ENCODE results near the gene AIPL1.

The AIPL1 gene

GRCh38 chr17:6461792-6462524 lies 27.0 kb upstream of the AIPL1 start:
- H3K4me1 ChIP-seq, result 0 out of 2 replicates have a peak, but pooled peaks cover 4% of the 10 kb centered on the region
- no peak for DNase-seq (ENCODE audit: low spot score in 2 of 2)
- H3K9me3 ChIP-seq, result no peaks in the 10 kb centered on the region
- H3K27me3 ChIP-seq (ENCODE audit: low read depth), result no peaks in the 10 kb centered on the region
- in situ Hi-C loops (cut with MboI; ENCODE audit: low sequenced_read_pairs), result loop anchor here (25.0 kb wide), 1 partner anchor 1475 kb away; the partner anchor contains the start of genes CAMTA2, INCA1 and KIF1C
- no peak overlapping the region for H3K4me3 ChIP-seq
- H3K36me3 ChIP-seq (replicated peaks), result no peaks in the 10 kb centered on the region

- Histone ChIP-seq H3K9me3 (no peaks in the 10 kb centered on the region), H3K4me3 (no peak overlapping the region), H3K36me3 (replicated peaks) (no peaks in the 10 kb centered on the region), H3K4me1 (0 out of 2 replicates have a peak, but pooled peaks cover 4% of the 10 kb centered on the region), H3K27me3 (ENCODE audit: low read depth) (no peaks in the 10 kb centered on the region)
- DNase-seq (ENCODE audit: low spot score in 2 of 2), result no peak
- in situ Hi-C loops (cut with MboI; ENCODE audit: low sequenced_read_pairs), result loop anchor here (25.0 kb wide), 1 partner anchor 1474 kb away; the partner anchor contains the start of genes CAMTA2, INCA1 and KIF1C
These were observed 26.3 kb upstream of the AIPL1 start for GRCh38 chr17:6461246-6461645.

DNA sequence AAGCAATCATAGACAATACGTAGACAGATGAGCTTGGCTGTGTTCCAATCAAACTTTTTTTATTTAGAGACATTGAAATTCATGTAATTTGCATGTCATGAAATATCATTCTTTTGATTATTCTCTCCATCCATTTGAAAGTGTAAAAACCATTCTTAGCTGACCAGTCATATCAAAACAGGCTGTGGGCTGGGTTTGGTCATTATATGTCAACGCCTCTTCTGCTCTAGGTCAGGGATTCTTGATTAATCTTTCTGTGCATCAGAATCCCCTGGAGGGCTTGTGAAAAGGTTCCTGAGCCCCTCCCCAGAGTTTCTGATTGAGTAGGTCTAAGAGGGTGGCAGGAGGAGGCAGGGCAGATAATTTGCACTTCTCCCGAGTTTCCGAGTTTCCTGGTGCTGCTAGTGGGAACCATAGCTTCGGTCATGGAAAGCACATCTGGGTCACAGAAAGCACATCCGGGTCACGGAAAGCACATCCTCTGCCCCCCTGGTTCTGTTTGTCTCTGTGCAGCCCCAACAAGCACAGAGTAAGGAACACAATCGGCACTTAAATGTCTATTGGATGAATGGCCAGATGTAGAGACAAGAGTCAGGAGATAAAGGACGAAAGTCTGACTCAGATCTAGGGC lies 25.7 kb upstream of the AIPL1 start:
- H3K4me3 ChIP-seq, result no peak overlapping the region
- H3K36me3 ChIP-seq (replicated peaks), result no peaks in the 10 kb centered on the region
- no peaks in the 10 kb centered on the region for H3K9me3 ChIP-seq
- H3K4me1 ChIP-seq, result 0 out of 2 replicates have a peak, but pooled peaks cover 4% of the 10 kb centered on the region
- no peak for DNase-seq (ENCODE audit: low spot score in 2 of 2)
- H3K27me3 ChIP-seq (ENCODE audit: low read depth), result no peaks in the 10 kb centered on the region
- in situ Hi-C loops (cut with MboI; ENCODE audit: low sequenced_read_pairs), result loop anchor here (25.0 kb wide), 1 partner anchor 1473 kb away; the partner anchor contains the start of genes CAMTA2, INCA1 and KIF1C

GRCh38 chr17:6458460-6458950 lies 23.6 kb upstream of the AIPL1 start:
- H3K4me3 ChIP-seq, result no peak overlapping the region
- H3K36me3 ChIP-seq (replicated peaks), result no peaks in the 10 kb centered on the region
- in situ Hi-C loops (cut with MboI; ENCODE audit: low sequenced_read_pairs), result loop anchor here (25.0 kb wide), 1 partner anchor 1471 kb away; the partner anchor contains the start of genes CAMTA2, INCA1 and KIF1C
- 0 out of 2 replicates have a peak, but pooled peaks cover 4% of the 10 kb centered on the region for H3K4me1 ChIP-seq
- no peaks in the 10 kb centered on the region for H3K27me3 ChIP-seq (ENCODE audit: low read depth)
- no peaks in the 10 kb centered on the region for H3K9me3 ChIP-seq
- DNase-seq (ENCODE audit: low spot score in 2 of 2), result no peak

DNA sequence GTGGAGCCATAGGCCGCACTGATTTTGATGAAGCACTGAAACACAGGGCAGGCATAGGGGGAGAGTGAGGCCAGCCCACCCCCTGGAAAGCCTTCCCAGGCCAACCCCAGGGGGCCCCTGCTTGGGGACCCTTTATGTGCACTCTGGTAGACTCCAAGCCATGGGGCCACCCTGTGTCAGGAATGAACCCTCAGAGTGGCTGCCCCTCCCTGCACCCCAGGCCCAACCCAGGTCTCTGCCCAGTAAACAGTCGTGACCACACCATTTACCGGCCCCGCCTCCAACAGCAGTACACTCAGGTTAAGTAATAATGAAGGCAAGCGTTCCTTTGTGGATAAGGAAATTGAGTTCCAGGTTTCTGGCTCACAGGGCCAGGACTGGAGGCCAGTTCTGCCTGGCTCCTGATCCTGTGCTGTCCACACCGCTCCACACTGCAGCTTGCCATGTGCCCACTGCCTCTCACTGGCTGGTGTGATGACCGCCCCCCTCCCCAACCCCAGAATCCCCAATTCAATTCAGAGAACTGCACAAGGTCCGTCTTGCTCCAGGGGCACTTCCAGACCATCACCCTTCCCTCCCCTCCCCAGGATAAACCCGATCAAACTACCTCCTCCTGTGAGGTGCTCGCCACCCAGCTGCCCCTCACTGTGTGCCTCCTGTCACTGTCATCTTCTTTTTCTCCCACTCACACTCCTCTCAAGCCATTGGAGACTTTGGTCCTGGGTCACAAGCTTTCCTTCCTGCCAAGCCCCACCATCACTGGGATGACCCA lies 23.0 kb upstream of the AIPL1 start:
- in situ Hi-C loops (cut with MboI; ENCODE audit: low sequenced_read_pairs), result loop anchor here (25.0 kb wide), 1 partner anchor 1471 kb away; the partner anchor contains the start of genes CAMTA2, INCA1 and KIF1C
- Histone ChIP-seq H3K4me3 (no peak overlapping the region), H3K4me1 (0 out of 2 replicates have a peak, but pooled peaks cover 4% of the 10 kb centered on the region), H3K36me3 (replicated peaks) (no peaks in the 10 kb centered on the region), H3K27me3 (ENCODE audit: low read depth) (no peaks in the 10 kb centered on the region), H3K9me3 (no peaks in the 10 kb centered on the region)
- no peak for DNase-seq (ENCODE audit: low spot score in 2 of 2)

- DNase-seq (ENCODE audit: low spot score in 2 of 2), result no peak
- Histone ChIP-seq H3K36me3 (replicated peaks) (no peaks in the 10 kb centered on the region), H3K9me3 (no peaks in the 10 kb centered on the region), H3K27me3 (ENCODE audit: low read depth) (no peaks in the 10 kb centered on the region), H3K4me3 (no peak overlapping the region), H3K4me1 (0 out of 2 replicates have a peak, but pooled peaks cover 4% of the 10 kb centered on the region)
- in situ Hi-C loops (cut with MboI; ENCODE audit: low sequenced_read_pairs), result loop anchor here (25.0 kb wide), 1 partner anchor 1470 kb away; the partner anchor contains the start of genes CAMTA2, INCA1 and KIF1C
These were observed 22.2 kb upstream of the AIPL1 start for GRCh38 chr17:6456914-6457687.

DNA sequence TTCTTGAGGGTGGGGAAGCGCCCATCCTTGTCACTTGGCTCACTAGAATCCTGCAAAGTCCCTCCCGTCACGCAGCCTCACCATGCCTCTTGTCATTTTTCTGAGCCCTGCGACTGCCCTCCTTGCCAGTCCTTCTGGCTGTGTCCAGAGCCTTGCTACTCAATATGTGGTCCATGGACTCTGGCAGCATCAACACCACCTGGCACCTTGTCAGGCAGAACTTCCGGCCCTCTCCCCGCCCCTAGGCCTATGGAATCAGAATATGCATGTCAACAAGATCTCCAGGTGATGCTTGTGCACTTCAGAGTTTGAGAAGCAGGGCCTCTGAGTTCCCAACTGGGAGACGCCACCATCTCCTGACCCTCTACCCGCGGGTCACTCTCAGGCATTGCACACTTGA lies 21.4 kb upstream of the AIPL1 start:
- Histone ChIP-seq H3K4me3 (no peak overlapping the region), H3K9me3 (no peaks in the 10 kb centered on the region), H3K27me3 (ENCODE audit: low read depth) (no peaks in the 10 kb centered on the region), H3K36me3 (replicated peaks) (no peaks in the 10 kb centered on the region; the same call in 1 of the 2 replicates), H3K4me1 (peaks cover 6% of the 10 kb centered on the region)
- in situ Hi-C loops (cut with MboI; ENCODE audit: low sequenced_read_pairs), result loop anchor here (25.0 kb wide), 1 partner anchor 1469 kb away; the partner anchor contains the start of genes CAMTA2, INCA1 and KIF1C
- DNase-seq (ENCODE audit: low spot score in 2 of 2), result no peak

DNA sequence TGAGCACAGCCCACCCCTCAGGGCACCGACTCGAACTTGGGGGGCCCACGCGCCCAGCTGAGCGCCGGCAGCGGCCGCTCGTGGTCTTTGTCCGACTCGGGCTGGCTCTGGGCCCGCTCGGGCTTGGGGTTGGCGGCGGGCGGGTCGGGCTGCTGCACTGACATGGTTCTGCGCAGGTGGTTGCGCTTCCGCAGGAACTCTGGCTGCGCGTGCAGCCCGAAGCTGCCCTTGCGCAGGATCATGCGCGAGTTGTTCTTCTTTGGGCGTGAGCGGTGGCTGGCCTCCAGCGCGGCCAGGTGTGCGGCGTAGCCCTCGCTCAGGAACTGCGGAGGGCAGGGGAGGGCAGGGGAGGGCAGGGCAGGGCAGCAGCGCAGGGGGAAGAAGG lies 20.4 kb upstream of the AIPL1 start:
- in situ Hi-C loops (cut with MboI; ENCODE audit: low sequenced_read_pairs), result loop anchor here (25.0 kb wide), 1 partner anchor 1468 kb away; the partner anchor contains the start of genes CAMTA2, INCA1 and KIF1C
- peak in 1 of 2 experiments; percentile 13 for DNase-seq (ENCODE audit: low spot score in 2 of 2)
- no peaks in the 10 kb centered on the region for H3K27me3 ChIP-seq (ENCODE audit: low read depth)
- peaks cover 12% of the 10 kb centered on the region for H3K4me1 ChIP-seq
- no peaks in the 10 kb centered on the region for H3K9me3 ChIP-seq
- no peaks in the 10 kb centered on the region; the same call in 1 of the 2 replicates for H3K36me3 ChIP-seq (replicated peaks)
- H3K4me3 ChIP-seq, result no peak overlapping the region

DNA sequence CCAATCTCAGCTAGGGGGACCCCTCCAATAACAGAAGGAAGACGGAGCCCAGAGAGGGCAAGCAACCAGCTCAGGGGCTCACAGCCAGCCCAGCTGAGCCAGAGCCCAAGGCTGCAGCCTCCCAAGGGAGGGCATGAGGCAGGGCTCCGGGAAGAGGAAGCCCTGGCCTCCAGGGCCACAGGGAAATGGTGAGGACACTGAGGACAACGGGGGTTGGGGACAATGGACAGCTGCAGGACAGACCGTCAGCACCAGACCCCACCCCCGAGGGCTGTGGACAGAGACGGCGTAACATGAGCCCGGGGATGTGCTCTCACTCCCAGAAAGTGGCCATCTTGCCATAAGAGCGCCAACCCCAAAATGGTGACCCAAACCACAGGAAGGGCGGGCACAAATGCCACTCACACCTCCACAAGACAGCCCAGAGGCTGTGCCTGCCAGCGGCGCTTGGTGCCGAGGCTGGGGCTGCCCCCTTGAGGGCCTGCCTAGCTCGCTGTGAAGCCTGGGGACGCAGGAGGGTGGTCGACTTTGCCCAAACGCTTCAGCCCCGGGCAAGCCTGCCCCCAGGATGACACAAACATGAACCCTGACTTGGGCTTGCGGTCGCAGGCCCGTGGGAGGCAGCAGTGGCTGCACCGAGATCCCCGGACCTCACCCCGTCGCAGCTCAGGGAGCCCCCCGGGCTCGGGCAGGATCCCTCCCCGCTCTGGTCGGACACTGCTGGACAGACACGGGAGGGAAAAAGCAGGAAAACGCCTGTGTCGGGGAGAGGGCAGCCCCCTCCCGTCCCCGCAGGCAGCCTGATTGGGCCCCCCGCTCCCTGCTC lies 19.8 kb upstream of the AIPL1 start:
- peaks cover 13% of the 10 kb centered on the region for H3K4me1 ChIP-seq
- in situ Hi-C loops (cut with MboI; ENCODE audit: low sequenced_read_pairs), result loop anchor here (25.0 kb wide), 1 partner anchor 1467 kb away; the partner anchor contains the start of genes CAMTA2, INCA1 and KIF1C
- no peak for DNase-seq (ENCODE audit: low spot score in 2 of 2)

GRCh38 chr17:6453279-6454024 lies 18.5 kb upstream of the AIPL1 start:
- Histone ChIP-seq H3K4me3 (no peak overlapping the region), H3K9me3 (no peaks in the 10 kb centered on the region), H3K27me3 (ENCODE audit: low read depth) (no peaks in the 10 kb centered on the region), H3K36me3 (replicated peaks) (peaks cover 16% of the 10 kb centered on the region), H3K4me1 (peaks cover 13% of the 10 kb centered on the region)
- in situ Hi-C loops (cut with MboI; ENCODE audit: low sequenced_read_pairs), result loop anchor here (25.0 kb wide), 1 partner anchor 1466 kb away; the partner anchor contains the start of genes CAMTA2, INCA1 and KIF1C
- no peak for DNase-seq (ENCODE audit: low spot score in 2 of 2)

More for the DNA sequence above, 19.8 kb upstream of the AIPL1 start:
- no peak overlapping the region for H3K4me3 ChIP-seq
- H3K9me3 ChIP-seq, result no peaks in the 10 kb centered on the region
- H3K27me3 ChIP-seq (ENCODE audit: low read depth), result no peaks in the 10 kb centered on the region
- H3K36me3 ChIP-seq (replicated peaks), result peaks cover 3% of the 10 kb centered on the region

Measured in HAP-1 (cell line).